ENCODE results near the gene TMEM184A.

DNA sequence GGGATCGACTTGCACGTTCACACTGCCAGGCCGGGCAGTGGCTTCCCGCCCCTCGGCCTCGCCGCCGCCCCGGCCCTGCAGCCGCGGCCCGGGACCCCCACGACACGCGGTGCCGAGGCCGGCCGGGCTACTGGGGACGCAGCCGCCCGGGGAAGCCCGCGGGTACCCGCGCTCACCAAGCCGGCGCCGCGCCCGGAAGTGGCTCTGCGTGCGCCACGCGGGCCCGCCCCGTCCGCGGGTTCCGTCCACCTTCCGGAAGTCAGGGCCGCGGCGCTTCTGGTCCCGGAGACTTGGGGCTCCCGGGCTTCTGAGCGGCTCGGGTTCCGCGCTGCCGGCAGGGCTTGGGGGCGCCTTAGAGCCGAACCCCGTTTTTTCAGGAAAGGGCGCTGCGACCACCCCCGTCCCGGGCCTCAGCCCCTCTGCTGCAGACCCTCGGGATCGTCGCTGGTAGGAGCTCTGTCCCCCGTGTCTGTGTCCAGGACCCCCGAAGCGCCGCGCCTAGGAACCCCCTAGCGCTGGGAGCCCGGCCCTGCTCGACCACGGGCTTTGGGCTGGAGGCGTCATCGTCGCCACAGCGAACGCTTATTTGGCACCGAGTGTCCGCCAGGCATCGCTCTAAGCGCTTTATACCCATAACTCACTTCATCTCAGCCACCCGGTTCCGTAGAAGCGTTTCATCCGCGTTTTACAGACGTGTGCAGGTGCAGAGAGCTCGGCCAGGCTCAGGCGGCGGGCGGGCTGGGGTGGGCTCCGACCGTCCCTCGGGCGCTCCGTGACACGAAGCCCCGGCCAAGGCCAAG is 14.0 kb upstream of the TMEM184A start, which contains the start of gene PSMG3:
- TF ChIP-seq, protein P1, sequence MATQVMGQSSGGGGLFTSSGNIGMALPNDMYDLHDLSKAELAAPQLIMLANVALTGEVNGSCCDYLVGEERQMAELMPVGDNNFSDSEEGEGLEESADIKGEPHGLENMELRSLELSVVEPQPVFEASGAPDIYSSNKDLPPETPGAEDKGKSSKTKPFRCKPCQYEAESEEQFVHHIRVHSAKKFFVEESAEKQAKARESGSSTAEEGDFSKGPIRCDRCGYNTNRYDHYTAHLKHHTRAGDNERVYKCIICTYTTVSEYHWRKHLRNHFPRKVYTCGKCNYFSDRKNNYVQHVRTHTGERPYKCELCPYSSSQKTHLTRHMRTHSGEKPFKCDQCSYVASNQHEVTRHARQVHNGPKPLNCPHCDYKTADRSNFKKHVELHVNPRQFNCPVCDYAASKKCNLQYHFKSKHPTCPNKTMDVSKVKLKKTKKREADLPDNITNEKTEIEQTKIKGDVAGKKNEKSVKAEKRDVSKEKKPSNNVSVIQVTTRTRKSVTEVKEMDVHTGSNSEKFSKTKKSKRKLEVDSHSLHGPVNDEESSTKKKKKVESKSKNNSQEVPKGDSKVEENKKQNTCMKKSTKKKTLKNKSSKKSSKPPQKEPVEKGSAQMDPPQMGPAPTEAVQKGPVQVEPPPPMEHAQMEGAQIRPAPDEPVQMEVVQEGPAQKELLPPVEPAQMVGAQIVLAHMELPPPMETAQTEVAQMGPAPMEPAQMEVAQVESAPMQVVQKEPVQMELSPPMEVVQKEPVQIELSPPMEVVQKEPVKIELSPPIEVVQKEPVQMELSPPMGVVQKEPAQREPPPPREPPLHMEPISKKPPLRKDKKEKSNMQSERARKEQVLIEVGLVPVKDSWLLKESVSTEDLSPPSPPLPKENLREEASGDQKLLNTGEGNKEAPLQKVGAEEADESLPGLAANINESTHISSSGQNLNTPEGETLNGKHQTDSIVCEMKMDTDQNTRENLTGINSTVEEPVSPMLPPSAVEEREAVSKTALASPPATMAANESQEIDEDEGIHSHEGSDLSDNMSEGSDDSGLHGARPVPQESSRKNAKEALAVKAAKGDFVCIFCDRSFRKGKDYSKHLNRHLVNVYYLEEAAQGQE (IDR thresholded peaks at IDR 0.05; ENCODE audit: low read depth): no peak
- TF ChIP-seq RAD21 (IDR thresholded peaks at IDR 0.05; ENCODE audit: low read depth) (no peak), TEAD4 (IDR thresholded peaks at IDR 0.05) (peak; percentile 23; the same call in 1 of the 2 replicates), EP300 (IDR thresholded peaks at IDR 0.05; ENCODE audit: borderline replicate concordance) (0 out of 2 replicates have a peak, but pooled peaks have one; percentile 28), CREB1 (IDR thresholded peaks at IDR 0.05; ENCODE audit: low read depth) (0 out of 2 replicates have a peak, but pooled peaks have one; percentile 10), TAF1 (IDR thresholded peaks at IDR 0.05; ENCODE audit: low read depth) (peak; percentile 92), EGR1 (IDR thresholded peaks at IDR 0.05) (no peak), YY1 (IDR thresholded peaks at IDR 0.05; ENCODE audit: low read depth) (peak; percentile 54), ZBTB7A (IDR thresholded peaks at IDR 0.05; ENCODE audit: low read depth) (peak; percentile 87), FOXM1 (IDR thresholded peaks at IDR 0.05; ENCODE audit: borderline replicate concordance, low read depth) (no peak), CEBPB (IDR thresholded peaks at IDR 0.05) (no peak), NFIC (IDR thresholded peaks at IDR 0.05) (no peak)
- TF ChIP-seq, protein P2, sequence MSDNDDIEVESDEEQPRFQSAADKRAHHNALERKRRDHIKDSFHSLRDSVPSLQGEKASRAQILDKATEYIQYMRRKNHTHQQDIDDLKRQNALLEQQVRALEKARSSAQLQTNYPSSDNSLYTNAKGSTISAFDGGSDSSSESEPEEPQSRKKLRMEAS (IDR thresholded peaks at IDR 0.05): peak; percentile 34; the same call in 1 of the 2 replicates
- TF ChIP-seq, protein P3, sequence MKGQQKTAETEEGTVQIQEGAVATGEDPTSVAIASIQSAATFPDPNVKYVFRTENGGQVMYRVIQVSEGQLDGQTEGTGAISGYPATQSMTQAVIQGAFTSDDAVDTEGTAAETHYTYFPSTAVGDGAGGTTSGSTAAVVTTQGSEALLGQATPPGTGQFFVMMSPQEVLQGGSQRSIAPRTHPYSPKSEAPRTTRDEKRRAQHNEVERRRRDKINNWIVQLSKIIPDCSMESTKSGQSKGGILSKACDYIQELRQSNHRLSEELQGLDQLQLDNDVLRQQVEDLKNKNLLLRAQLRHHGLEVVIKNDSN (IDR thresholded peaks at IDR 0.05): peak; percentile 36; the same call in 1 of the 2 replicates

All from Ishikawa (cell line).